Esophagus squamous epithelium (tissue), 5 donors: Measurements from ENCODE around the gene KCNH3. TPM values are rescaled to one million over a fixed set of nuclear protein-coding genes. Genes with fewer than 3 reads are reported as not detected.

Source experiments
- DNase-seq: peaks from one replicate; lab custom pipeline; 2025; lab: John Stamatoyannopoulos, UW
- H3K27ac ChIP-seq, 4 donors: fragments of 200-600 bp; sonication (generic); one replicate each; pipeline ENCODE4 v1.5.1; 2016 to 2019; ENCODE audit warnings: mild to moderate bottlenecking in 1 of 4
- H3K27me3 ChIP-seq, 4 donors: fragments of 200-600 bp; sonication (generic); 1 replicate in 3 of 4; 2 replicates in 1 of 4; pipeline versions ENCODE4 v1.5.1 to v1.6.0; 2017 to 2021; ENCODE audit warnings: antibody characterized with exemption in 1 of 4
- H3K36me3 ChIP-seq, 3 donors: fragments of 200-600 bp; sonication (generic); one replicate each; pipeline ENCODE4 v1.5.1; 2016 to 2019
- H3K4me1 ChIP-seq, 3 donors: fragments of 200-600 bp; sonication (generic); one replicate each; pipeline ENCODE4 v1.5.1; 2017 to 2019
- H3K4me3 ChIP-seq, 4 donors: fragments of 200-600 bp; sonication (generic); 1 replicate in 3 of 4; 2 replicates in 1 of 4; pipeline ENCODE4 v1.5.1; 2016 to 2019; ENCODE audit warnings: mild to moderate bottlenecking in 2 of 4, moderate library complexity in 1 of 4
- H3K9me3 ChIP-seq, 3 donors: fragments of 200-600 bp; sonication (generic); one replicate each; pipeline ENCODE4 v1.5.1; 2016 to 2019
- CTCF ChIP-seq, 6 experiments: fragments of 450-650 bp in 4 of 6; fragments of 200-600 bp in 2 of 6; sonication (generic) in 2 of 6; IDR thresholded peaks; one replicate each; pipeline ENCODE4 v1.5.1; 2016 to 2019; ENCODE audit warnings: antibody characterized with exemption in 6 of 6, mild to moderate bottlenecking in 4 of 6, moderate library complexity in 4 of 6
- POLR2A ChIP-seq, 4 donors: fragments of 450-650 bp; IDR thresholded peaks; one replicate each; pipeline ENCODE4 v1.6.1; 2017; ENCODE audit warnings: antibody characterized with exemption in 4 of 4, mild to moderate bottlenecking in 4 of 4, moderate library complexity in 3 of 4
- WGBS, 2 donors: methylation state at CpG; one replicate each; pipeline ENCODE4 v1.1.5; 2018; 5-methylcytosine and 5-hydroxymethylcytosine counted together
- intact Hi-C: fragments of 100-400 bp; cut with DNase I; formaldehyde crosslinking; loops from one replicate; pipeline ENCODE4 v1.15.0; 2022
- total RNA-seq, 4 donors: library from RNA; depleted of rRNA; stranded (reverse); fragments of >200 nt; gene quantifications; one replicate each; pipeline ENCODE4 v1.1.0, GENCODE V29; 2016
- donor health status: DM: yes; HTN: yes; CAD: no.

Gene KCNH3
- total RNA-seq, 4 donors from 2014 or later = 0.38 TPM; not detected in 3

GRCh38 chr12:49560695-49561094 lies 21.9 kb downstream of the KCNH3 start:
- WGBS, 2 donors = 84 to 95% methylated on average over 7 of the region's 7 CpGs
- Histone ChIP-seq H3K27me3 (no peaks in the 10 kb centered on the region), H3K4me1 (peaks cover 0 to 24% (median 0%) of the 10 kb centered on the region in 3 donors), H3K4me3 (no peak overlapping the region), H3K9me3 (no peaks in the 10 kb centered on the region), H3K27ac (no peak overlapping the region), H3K36me3 (peaks cover 31 to 100% (median 56%) of the 10 kb centered on the region in 3 donors)
- DNase-seq = no peak
- TF ChIP-seq CTCF (IDR thresholded peaks at IDR 0.05) = no peak
- no peak for TF ChIP-seq POLR2A (IDR thresholded peaks at IDR 0.05)
- intact Hi-C loops = no loop called here

GRCh38 chr12:49562233-49562632 lies 23.4 kb downstream of the KCNH3 start:
- H3K27me3 ChIP-seq = no peaks in the 10 kb centered on the region

GRCh38 chr12:49562831-49563230 lies 24.0 kb downstream of the KCNH3 start:
- intact Hi-C loops = no loop called here

More at GRCh38 chr12:49562233-49562632, 23.4 kb downstream of the KCNH3 start:
- no peak overlapping the region for H3K4me3 ChIP-seq
- TF ChIP-seq POLR2A (IDR thresholded peaks at IDR 0.05) = no peak
- no peak for TF ChIP-seq CTCF (IDR thresholded peaks at IDR 0.05)
- WGBS, 2 donors = 75 to 78% methylated on average over 6 of the region's 6 CpGs
- intact Hi-C loops = no loop called here
- peaks cover 31 to 90% (median 56%) of the 10 kb centered on the region in 3 donors for H3K36me3 ChIP-seq
- H3K9me3 ChIP-seq = no peaks in the 10 kb centered on the region
- no peak overlapping the region for H3K27ac ChIP-seq
- no peak for DNase-seq
- H3K4me1 ChIP-seq = peaks cover 8 to 40% (median 11%) of the 10 kb centered on the region in 3 donors

GRCh38 chr12:49563951-49564685 lies 25.3 kb downstream of the KCNH3 start:
- Histone ChIP-seq H3K27ac (no peak overlapping the region), H3K27me3 (no peaks in the 10 kb centered on the region), H3K36me3 (peaks cover 23 to 71% (median 47%) of the 10 kb centered on the region in 3 donors), H3K4me3 (no peak overlapping the region), H3K9me3 (no peaks in the 10 kb centered on the region), H3K4me1 (peaks cover 16 to 50% (median 17%) of the 10 kb centered on the region in 3 donors)
- TF ChIP-seq POLR2A (IDR thresholded peaks at IDR 0.05) (no peak), CTCF (IDR thresholded peaks at IDR 0.05) (no peak)
- DNase-seq = no peak
- 86 to 88% methylated on average over 8 to 9 of the region's 14 CpGs for WGBS, 2 donors
- intact Hi-C loops = no loop called here

More at GRCh38 chr12:49562831-49563230, 24.0 kb downstream of the KCNH3 start:
- Histone ChIP-seq H3K36me3 (peaks cover 31 to 84% (median 56%) of the 10 kb centered on the region in 3 donors), H3K4me1 (peaks cover 11 to 42% (median 11%) of the 10 kb centered on the region in 3 donors), H3K27me3 (no peaks in the 10 kb centered on the region), H3K27ac (no peak overlapping the region), H3K9me3 (no peaks in the 10 kb centered on the region), H3K4me3 (no peak overlapping the region)
- TF ChIP-seq POLR2A (IDR thresholded peaks at IDR 0.05) = no peak
- no peak for TF ChIP-seq CTCF (IDR thresholded peaks at IDR 0.05)
- WGBS, 2 donors = 70 to 87% methylated on average over 4 to 6 of the region's 6 CpGs
- DNase-seq = no peak

GRCh38 chr12:49564686-49565405 lies 26.0 kb downstream of the KCNH3 start:
- WGBS, 2 donors = 62 to 94% methylated on average over 3 to 4 of the region's 8 CpGs
- no peaks in the 10 kb centered on the region for H3K9me3 ChIP-seq
- no peak overlapping the region for H3K4me3 ChIP-seq
- intact Hi-C loops = no loop called here
- no peak overlapping the region for H3K27ac ChIP-seq
- H3K27me3 ChIP-seq = no peaks in the 10 kb centered on the region
- H3K36me3 ChIP-seq = peaks cover 20 to 64% (median 41%) of the 10 kb centered on the region in 3 donors
- no peak for DNase-seq
- no peak for TF ChIP-seq CTCF (IDR thresholded peaks at IDR 0.05)
- TF ChIP-seq POLR2A (IDR thresholded peaks at IDR 0.05) = no peak
- H3K4me1 ChIP-seq = peaks cover 18 to 57% (median 21%) of the 10 kb centered on the region in 3 donors
